Neural progenitor cell (in vitro differentiated cells): ENCODE results near the gene PYGB. TPM values are rescaled to one million over a fixed set of nuclear protein-coding genes. Genes with fewer than 3 reads are reported as not detected.

Experiments used
- DNase-seq: peaks from one replicate; pipeline ENCODE4 v3.0.0-alpha.2; 2016; ENCODE audit warnings: low spot score
- H2AFZ ChIP-seq: fragments of 200-600 bp; sonication (generic); replicated peaks from 2 replicates; pipeline ENCODE4 v1.6.1; 2016; ENCODE audit warnings: antibody characterized with exemption
- H3F3A ChIP-seq: fragments of 200-600 bp; sonication (generic); 2 replicates; pipeline ENCODE4 v1.6.1; 2016; ENCODE audit warnings: antibody characterized with exemption, low read depth
- H3K27ac ChIP-seq: fragments of 200-600 bp; sonication (generic); 2 replicates; pipeline ENCODE4 v1.5.1; 2016; ENCODE audit warnings: mild to moderate bottlenecking
- H3K27me3 ChIP-seq: fragments of 200-600 bp; sonication (generic); 2 replicates; pipeline ENCODE4 v1.6.1; 2016; ENCODE audit warnings: mild to moderate bottlenecking, moderate library complexity
- H3K36me3 ChIP-seq: fragments of 200-600 bp; sonication (generic); 2 replicates; pipeline ENCODE4 v1.5.1; 2016
- H3K4me1 ChIP-seq: fragments of 200-600 bp; sonication (generic); 2 replicates; pipeline ENCODE4 v1.6.1; 2016; ENCODE audit warnings: mixed run types
- H3K4me2 ChIP-seq: fragments of 200-600 bp; sonication (generic); 2 replicates; pipeline ENCODE4 v1.6.1; 2016
- H3K4me3 ChIP-seq: fragments of 200-600 bp; sonication (generic); 2 replicates; pipeline ENCODE4 v1.5.1; 2016
- H3K79me2 ChIP-seq: fragments of 200-600 bp; sonication (generic); 2 replicates; pipeline ENCODE4 v1.6.1; 2016; ENCODE audit warnings: low read depth
- H3K9ac ChIP-seq: fragments of 200-600 bp; sonication (generic); 2 replicates; pipeline ENCODE4 v1.6.1; 2016
- H3K9me3 ChIP-seq: fragments of 200-600 bp; sonication (generic); 2 replicates; pipeline ENCODE4 v1.5.1; 2016; ENCODE audit warnings: low read depth
- H4K20me1 ChIP-seq: fragments of 200-600 bp; sonication (generic); 2 replicates; pipeline ENCODE4 v1.6.1; 2016; ENCODE audit warnings: low read depth
- H3K27ac Mint-ChIP-seq: 3 replicates; pipeline ENCODE4 v1.8.0; 2021; ENCODE audit warnings: mixed read lengths
- H3K27me3 Mint-ChIP-seq: 2 replicates; pipeline ENCODE4 v1.8.0; 2022; ENCODE audit warnings: low read depth, mild to moderate bottlenecking, inconsistent platforms, moderate library complexity, mixed read lengths; ENCODE audit not compliant: insufficient read depth
- H3K36me3 Mint-ChIP-seq: 3 replicates; pipeline ENCODE4 v1.8.0; 2021; ENCODE audit warnings: mixed read lengths
- H3K4me1 Mint-ChIP-seq: 3 replicates; pipeline ENCODE4 v1.8.0; 2021; ENCODE audit warnings: mixed read lengths
- H3K4me3 Mint-ChIP-seq: 3 replicates; pipeline ENCODE4 v1.8.0; 2021; ENCODE audit warnings: mild to moderate bottlenecking, moderate library complexity, mixed read lengths
- H3K9me3 Mint-ChIP-seq: 3 replicates; pipeline ENCODE4 v1.8.0; 2020; ENCODE audit warnings: mixed read lengths
- CTCF ChIP-seq: fragments of 200-600 bp; sonication (generic); IDR thresholded peaks from 2 replicates; pipeline ENCODE4 v1.5.1; 2017; ENCODE audit warnings: antibody characterized with exemption, mild to moderate bottlenecking
- EZH2 ChIP-seq: fragments of 200-600 bp; sonication (generic); IDR thresholded peaks from 2 replicates; pipeline ENCODE4 v1.6.1; 2017; ENCODE audit warnings: antibody characterized with exemption, mild to moderate bottlenecking, moderate library complexity
- EZH2phosphoT487 ChIP-seq: fragments of 200-600 bp; sonication (generic); IDR thresholded peaks from 2 replicates; pipeline ENCODE4 v1.6.1; 2017; ENCODE audit warnings: antibody characterized with exemption
- total RNA-seq: library from RNA; depleted of rRNA; stranded (reverse); fragments of >200 nt; gene quantifications from 2 replicates; pipeline ENCODE4 v1.2.3, GENCODE V29; 2015; ENCODE audit warnings: low replicate concordance

The PYGB gene
- total RNA-seq, 1 donor from 2014 or later = 40.9 TPM

- no peaks in the 10 kb centered on the region for H3K36me3 ChIP-seq
Measured at GRCh38 chr20:25223765-25224720, 23.8 kb upstream of the PYGB start.

GRCh38 chr20:25224941-25225340 lies 22.9 kb upstream of the PYGB start:
- no peaks in the 10 kb centered on the region for H3K9me3 Mint-ChIP-seq
- Histone ChIP-seq H3K27me3 (no peaks in the 10 kb centered on the region), H3F3A (no peaks in the 10 kb centered on the region), H2AFZ (no peak overlapping the region), H3K4me3 (no peak overlapping the region), H3K4me1 (peaks cover 13% of the 10 kb centered on the region), H3K27ac (no peak overlapping the region), H3K4me2 (no peak overlapping the region), H3K9me3 (no peaks in the 10 kb centered on the region), H3K79me2 (no peaks in the 10 kb centered on the region), H3K9ac (no peak overlapping the region), H4K20me1 (no peaks in the 10 kb centered on the region), H3K36me3 (no peaks in the 10 kb centered on the region)
- DNase-seq = no peak
- H3K27ac Mint-ChIP-seq = no peak overlapping the region
- peaks cover 20% of the 10 kb centered on the region for H3K4me1 Mint-ChIP-seq
- no peak for TF ChIP-seq EZH2phosphoT487
- no peaks in the 10 kb centered on the region for H3K27me3 Mint-ChIP-seq
- H3K36me3 Mint-ChIP-seq = peaks cover 2% of the 10 kb centered on the region
- no peak overlapping the region for H3K4me3 Mint-ChIP-seq

More at GRCh38 chr20:25223765-25224720, 23.8 kb upstream of the PYGB start:
- Histone ChIP-seq H3K9ac (no peak overlapping the region), H3K4me3 (no peak overlapping the region), H2AFZ (no peak overlapping the region), H3K4me1 (peaks cover 13% of the 10 kb centered on the region), H3K4me2 (no peak overlapping the region), H3K27me3 (no peaks in the 10 kb centered on the region), H3K9me3 (no peaks in the 10 kb centered on the region), H3F3A (no peaks in the 10 kb centered on the region), H4K20me1 (no peaks in the 10 kb centered on the region), H3K27ac (peak overlapping the region; percentile 2), H3K79me2 (no peaks in the 10 kb centered on the region)
- peaks cover 20% of the 10 kb centered on the region for H3K4me1 Mint-ChIP-seq
- peaks cover 2% of the 10 kb centered on the region for H3K36me3 Mint-ChIP-seq
- peak overlapping the region; percentile 33 for H3K27ac Mint-ChIP-seq
- TF ChIP-seq EZH2 = no peak
- no peak for TF ChIP-seq EZH2phosphoT487
- TF ChIP-seq CTCF = no peak
- H3K9me3 Mint-ChIP-seq = no peaks in the 10 kb centered on the region
- H3K4me3 Mint-ChIP-seq = no peak overlapping the region
- no peak for DNase-seq
- H3K27me3 Mint-ChIP-seq = no peaks in the 10 kb centered on the region

GRCh38 chr20:25225642-25226432 lies 22.0 kb upstream of the PYGB start:
- no peak for TF ChIP-seq EZH2
- no peak for TF ChIP-seq CTCF
- no peak for TF ChIP-seq EZH2phosphoT487
- H3K27ac ChIP-seq = no peak overlapping the region
- no peaks in the 10 kb centered on the region for H4K20me1 ChIP-seq
- peaks cover 13% of the 10 kb centered on the region for H3K4me1 ChIP-seq
- Mint-ChIP-seq H3K27me3 (no peaks in the 10 kb centered on the region), H3K9me3 (no peaks in the 10 kb centered on the region), H3K36me3 (peaks cover 2% of the 10 kb centered on the region), H3K4me1 (peaks cover 20% of the 10 kb centered on the region), H3K27ac (peak overlapping the region; percentile 74), H3K4me3 (no peak overlapping the region)
- no peaks in the 10 kb centered on the region for H3K36me3 ChIP-seq
- H3K4me3 ChIP-seq = no peak overlapping the region
- no peak for DNase-seq
- no peaks in the 10 kb centered on the region for H3F3A ChIP-seq
- H2AFZ ChIP-seq = no peak overlapping the region
- H3K4me2 ChIP-seq = no peak overlapping the region
- H3K9ac ChIP-seq = no peak overlapping the region
- no peaks in the 10 kb centered on the region for H3K9me3 ChIP-seq
- H3K27me3 ChIP-seq = no peaks in the 10 kb centered on the region
- H3K79me2 ChIP-seq = no peaks in the 10 kb centered on the region
